ENCODE results near the gene CLUH. TPM values are rescaled to one million over a fixed set of nuclear protein-coding genes. Genes with fewer than 3 reads are reported as not detected.

Gene CLUH
- polyA plus RNA-seq, 1 of the 3 experiments (the other 2 are of a cell fraction): 32.2 TPM

- TF ChIP-seq NRF1 (IDR thresholded peaks at IDR 0.05; ENCODE audit: low read depth, low read length) (no peak), TCF12 (IDR thresholded peaks at IDR 0.05) (no peak), GATA2 (CRISPR knock-in tag; IDR thresholded peaks at IDR 0.05) (no peak), MXI1 (IDR thresholded peaks at IDR 0.05; ENCODE audit: low read depth, low read length) (no peak), REST (IDR thresholded peaks at IDR 0.05; ENCODE audit: low read depth, low read length) (no peak), JUND (IDR thresholded peaks at IDR 0.05) (no peak), FOSL2 (IDR thresholded peaks at IDR 0.05; ENCODE audit: borderline replicate concordance, low read depth) (no peak), MEF2A (IDR thresholded peaks at IDR 0.05; ENCODE audit: borderline replicate concordance, low read depth) (no peak), RFX5 (IDR thresholded peaks at IDR 0.05; ENCODE audit: low read length) (no peak), EZH2phosphoT487 (IDR thresholded peaks at IDR 0.05; ENCODE audit: borderline replicate concordance, low read depth) (no peak), RCOR1 (IDR thresholded peaks at IDR 0.05; ENCODE audit: low read length) (no peak)
- TF ChIP-seq, protein P1, sequence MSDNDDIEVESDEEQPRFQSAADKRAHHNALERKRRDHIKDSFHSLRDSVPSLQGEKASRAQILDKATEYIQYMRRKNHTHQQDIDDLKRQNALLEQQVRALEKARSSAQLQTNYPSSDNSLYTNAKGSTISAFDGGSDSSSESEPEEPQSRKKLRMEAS (IDR thresholded peaks at IDR 0.05; ENCODE audit: low read depth): no peak
These were observed 22.0 kb downstream of the CLUH start for GRCh38 chr17:2689411-2690164.

More at GRCh38 chr17:2689411-2690164, 22.0 kb downstream of the CLUH start:
- no peak overlapping the region for H3K9ac ChIP-seq
- CTCF ChIA-PET: interaction anchor here (1.0 kb wide), 1 partner anchor 17 kb away, joined by 3 read pairs; no protein-coding TSS in a partner anchor
- H3K4me2 ChIP-seq: no peak overlapping the region
- H4K20me1 ChIP-seq (ENCODE audit: insufficient read depth): no peaks in the 10 kb centered on the region
- no peak overlapping the region for H3K27ac ChIP-seq (ENCODE audit: low read depth in 2 of 2, low read length in 1 of 2)
- no peaks in the 10 kb centered on the region for H3K27me3 ChIP-seq (ENCODE audit: insufficient read depth)
- H3K9me3 ChIP-seq: no peaks in the 10 kb centered on the region
- H3F3A ChIP-seq (replicated peaks; ENCODE audit: insufficient read depth): peaks cover 24% of the 10 kb centered on the region
- peaks cover 0 to 27% of the 10 kb centered on the region in 2 experiments for H3K36me3 ChIP-seq (replicated peaks in 1 of 2; ENCODE audit: control insufficient read depth in 1 of 2, insufficient read depth in 2 of 2, low read length in 1 of 2)
- WGBS (ENCODE audit: low lambda C conversion rate): 97% methylated on average over 28 of the region's 40 CpGs
- no peak overlapping the region for H2AFZ ChIP-seq (ENCODE audit: low read depth)
- H3K4me3 ChIP-seq (ENCODE audit: low read depth in 2 of 2, low read length in 1 of 2): no peak overlapping the region
- no peaks in the 10 kb centered on the region for H3K9me2 ChIP-seq
- peak; percentile 38 for DNase-seq
- POLR2A ChIA-PET: no interaction called here
- peaks cover 0 to 4% of the 10 kb centered on the region in 2 experiments; a peak in 1 of 4 replicates for H3K4me1 ChIP-seq (ENCODE audit: control insufficient read depth in 1 of 2, insufficient read depth in 2 of 2, low read depth in 1 of 2, low read length in 1 of 2)
- no peaks in the 10 kb centered on the region for H3K79me2 ChIP-seq (ENCODE audit: insufficient read depth)

All from SK-N-SH (cell line).